HG02840 (cell line): Measurements from ENCODE around the gene MANSC4.

Experiments
- ATAC-seq: cut with Tn5 transposase; IDR thresholded peaks from one replicate; pipeline ENCODE4 v1.9.1; 2021; ENCODE audit warnings: mild to moderate bottlenecking, moderate library complexity, moderate number of reproducible peaks; ENCODE audit not compliant: unreplicated experiment, low FRiP score

The MANSC4 gene

GRCh38 chr12:27801630-27802029 lies 21.6 kb upstream of the MANSC4 start:
- no peak for ATAC-seq

- no peak for ATAC-seq
Observed at GRCh38 chr12:27800819-27801218, 20.8 kb upstream of the MANSC4 start.

- no peak for ATAC-seq
Observed at GRCh38 chr12:27797301-27798025, 17.4 kb upstream of the MANSC4 start.

- ATAC-seq = no peak
Observed at GRCh38 chr12:27796128-27796527, 16.1 kb upstream of the MANSC4 start.

GRCh38 chr12:27794818-27795584 lies 15.0 kb upstream of the MANSC4 start:
- ATAC-seq = no peak

- no peak for ATAC-seq
Observed at GRCh38 chr12:27790179-27790578, 10.1 kb upstream of the MANSC4 start.

- no peak for ATAC-seq
Observed at GRCh38 chr12:27787559-27787958, 7.5 kb upstream of the MANSC4 start.

GRCh38 chr12:27785882-27786570 lies 6.0 kb upstream of the MANSC4 start:
- no peak for ATAC-seq

- no peak for ATAC-seq
Observed at GRCh38 chr12:27782481-27782880, 2.4 kb upstream of the MANSC4 start.

- ATAC-seq = no peak
Observed at GRCh38 chr12:27781680-27782079, 1.6 kb upstream of the MANSC4 start.

- peak; percentile 40 for ATAC-seq
Observed at GRCh38 chr12:27780612-27781408, 774 bp upstream of the MANSC4 start.

- peak; percentile 19 for ATAC-seq
Observed at GRCh38 chr12:27779416-27779919, 568 bp downstream of the MANSC4 start.

GRCh38 chr12:27778206-27778605 lies 1.8 kb downstream of the MANSC4 start:
- ATAC-seq = no peak

GRCh38 chr12:27777141-27777540 lies 2.9 kb downstream of the MANSC4 start:
- no peak for ATAC-seq

- ATAC-seq = no peak
Observed at GRCh38 chr12:27772328-27773049, 7.5 kb downstream of the MANSC4 start.

GRCh38 chr12:27771481-27772327 lies 8.3 kb downstream of the MANSC4 start:
- no peak for ATAC-seq

- no peak for ATAC-seq
Observed at GRCh38 chr12:27769142-27769673, 10.8 kb downstream of the MANSC4 start.

- no peak for ATAC-seq
Observed at GRCh38 chr12:27766587-27766986, 13.4 kb downstream of the MANSC4 start.

- ATAC-seq = no peak
Observed at GRCh38 chr12:27762757-27763156, 17.3 kb downstream of the MANSC4 start.
